H1 (cell line): ENCODE measurements around the gene CORO1A. TPM values are rescaled to one million over a fixed set of nuclear protein-coding genes. Genes with fewer than 3 reads are reported as not detected.

Experiments
- CTCF ChIA-PET: fragments of 300-600 bp; sonication (Branson Sonifier 250); formaldehyde crosslinking; loops from one replicate; lab custom pipeline; 2021; ENCODE audit not compliant: partially characterized antibody; lab: Charles Lee
- POLR2A ChIA-PET: fragments of 300-600 bp; sonication (Branson Sonifier 250); formaldehyde crosslinking; loops from one replicate; lab custom pipeline; 2021; ENCODE audit warnings: inconsistent platforms; ENCODE audit not compliant: partially characterized antibody; lab: Charles Lee
- DNase-seq, 2 experiments: peaks; one replicate each; pipeline versions ENCODE4 v3.0.0 to v3.0.0-alpha.2; 2010 to 2022; ENCODE audit warnings: low spot score in 2 of 2, low read depth in 1 of 2, mixed read lengths in 1 of 2
- FAIRE-seq: peaks from 2 replicates; lab custom pipeline; 2011; peaks lifted over from hg19 to GRCh38; lab: Jason Lieb, UNC
- H2AFZ ChIP-seq: 2 replicates; pipeline ENCODE4 v1.8.1; 2012; ENCODE audit warnings: low read length, inconsistent platforms
- H2AK5ac ChIP-seq: 2 replicates; pipeline ENCODE4 v1.6.1; 2013; ENCODE audit warnings: low read depth, low read length
- H2BK120ac ChIP-seq: replicated peaks from 2 replicates; pipeline ENCODE3; 2013; ENCODE audit warnings: low read depth, low read length, inconsistent platforms
- H2BK12ac ChIP-seq: 2 replicates; pipeline ENCODE4 v1.6.1; 2013; ENCODE audit warnings: low read depth, low read length
- H2BK15ac ChIP-seq: 2 replicates; pipeline ENCODE4 v1.6.1; 2013; ENCODE audit warnings: low read length
- H2BK20ac ChIP-seq: 2 replicates; pipeline ENCODE4 v1.6.1; 2013; ENCODE audit warnings: low read length
- H2BK5ac ChIP-seq: 2 replicates; pipeline ENCODE4 v1.6.1; 2013; ENCODE audit warnings: low read depth, low read length
- H3K14ac ChIP-seq: 2 replicates; pipeline ENCODE4 v1.6.1; 2013; ENCODE audit warnings: inconsistent platforms; ENCODE audit not compliant: insufficient read length
- H3K18ac ChIP-seq: 2 replicates; pipeline ENCODE4 v1.6.1; 2013; ENCODE audit warnings: low read length; ENCODE audit errors: extremely low read depth
- H3K23ac ChIP-seq: 2 replicates; pipeline ENCODE4 v1.6.1; 2013; ENCODE audit warnings: inconsistent platforms; ENCODE audit not compliant: insufficient read length
- H3K23me2 ChIP-seq: 2 replicates; pipeline ENCODE4 v1.6.1; 2013; ENCODE audit warnings: low read depth, low read length
- H3K27ac ChIP-seq: 2 replicates; pipeline ENCODE4 v1.6.1; 2011; ENCODE audit warnings: low read depth, low read length, inconsistent platforms
- H3K27me3 ChIP-seq, 4 experiments: replicated peaks in 1 of 4; 1 replicate in 1 of 4; 2 replicates in 3 of 4; pipeline versions ENCODE4 v1.6.1 to v1.8.1; 2011 to 2013; ENCODE audit warnings: low read length in 3 of 4, mild to moderate bottlenecking in 3 of 4, inconsistent platforms in 2 of 4, mixed read lengths in 2 of 4, moderate library complexity in 1 of 4; ENCODE audit not compliant: control insufficient read depth in 3 of 4, insufficient read depth in 3 of 4; ENCODE audit errors: extremely low read depth in 1 of 4
- H3K36me3 ChIP-seq, 4 experiments: 2 replicates each; pipeline versions ENCODE4 v1.6.1 to v1.8.1; 2011 to 2013; ENCODE audit warnings: mild to moderate bottlenecking in 4 of 4, low read length in 3 of 4, moderate library complexity in 2 of 4, control low read depth in 1 of 4, inconsistent platforms in 1 of 4; ENCODE audit not compliant: insufficient read depth in 4 of 4, control insufficient read depth in 2 of 4
- H3K4ac ChIP-seq: replicated peaks from 2 replicates; pipeline ENCODE3; 2013; ENCODE audit warnings: low read length, low read depth, mixed read lengths, inconsistent platforms; ENCODE audit not compliant: insufficient read length
- H3K4me1 ChIP-seq, 4 experiments: replicated peaks in 1 of 4; 1 replicate in 1 of 4; 2 replicates in 3 of 4; pipeline versions ENCODE4 v1.6.1 to v1.8.1; 2011 to 2013; ENCODE audit warnings: low read length in 3 of 4, inconsistent platforms in 2 of 4, mixed read lengths in 1 of 4; ENCODE audit not compliant: insufficient read depth in 4 of 4, control insufficient read depth in 3 of 4
- H3K4me2 ChIP-seq, 2 experiments: 2 replicates each; pipeline versions ENCODE4 v1.6.1 to v1.8.1; 2011 to 2013; ENCODE audit warnings: low read depth in 2 of 2, low read length in 2 of 2, control low read depth in 1 of 2, inconsistent platforms in 1 of 2, mild to moderate bottlenecking in 1 of 2; ENCODE audit not compliant: insufficient read depth in 1 of 2
- H3K4me3 ChIP-seq, 4 experiments: fragments of 200-600, 300-600 bp in 1 of 4; sonication (generic), shearing (Covaris generic), sonication (Bioruptor Twin) in 1 of 4; 2 replicates each; pipeline versions ENCODE4 v1.5.1 to v1.8.1; 2011 to 2016; ENCODE audit warnings: low read length in 4 of 4, low read depth in 3 of 4, control low read depth in 2 of 4, inconsistent platforms in 2 of 4, mild to moderate bottlenecking in 2 of 4, mixed read lengths in 1 of 4, moderate library complexity in 1 of 4; ENCODE audit not compliant: insufficient read depth in 2 of 4; ENCODE audit errors: extremely low read depth in 1 of 4
- H3K56ac ChIP-seq: replicated peaks from 2 replicates; pipeline ENCODE3; 2013; ENCODE audit warnings: low read depth, mild to moderate bottlenecking, mixed read lengths, low read length, inconsistent platforms; ENCODE audit not compliant: insufficient read length
- H3K79me1 ChIP-seq: 2 replicates; pipeline ENCODE4 v1.6.1; 2013; ENCODE audit warnings: low read depth, low read length, control low read depth
- H3K79me2 ChIP-seq, 2 experiments: 2 replicates each; pipeline versions ENCODE4 v1.6.1 to v1.8.1; 2012 to 2013; ENCODE audit warnings: low read length in 2 of 2, mild to moderate bottlenecking in 2 of 2, inconsistent platforms in 1 of 2; ENCODE audit not compliant: insufficient read depth in 2 of 2, control insufficient read depth in 1 of 2
- H3K9ac ChIP-seq, 4 experiments: replicated peaks in 1 of 4; 1 replicate in 1 of 4; 2 replicates in 3 of 4; pipeline versions ENCODE4 v1.6.1 to v1.8.1; 2011 to 2013; ENCODE audit warnings: low read depth in 3 of 4, low read length in 3 of 4, control low read depth in 2 of 4, mild to moderate bottlenecking in 2 of 4, moderate library complexity in 2 of 4, inconsistent platforms in 1 of 4; ENCODE audit errors: extremely low read depth in 1 of 4
- H3K9me3 ChIP-seq, 2 experiments: 2 replicates each; pipeline versions ENCODE4 v1.6.1 to v1.8.1; 2012 to 2013; ENCODE audit warnings: mild to moderate bottlenecking in 2 of 2, moderate library complexity in 2 of 2, control low read depth in 1 of 2, inconsistent platforms in 1 of 2, low read depth in 1 of 2, low read length in 1 of 2, mixed read lengths in 1 of 2; ENCODE audit not compliant: insufficient read depth in 2 of 2
- H4K20me1 ChIP-seq, 2 experiments: replicated peaks in 1 of 2; 2 replicates each; pipeline versions ENCODE3 to v1.8.1; 2011 to 2013; ENCODE audit warnings: inconsistent platforms in 2 of 2, low read length in 2 of 2, mild to moderate bottlenecking in 1 of 2; ENCODE audit not compliant: insufficient read depth in 2 of 2, control insufficient read depth in 1 of 2
- H4K5ac ChIP-seq: 2 replicates; pipeline ENCODE4 v1.6.1; 2013; ENCODE audit warnings: low read length, low read depth, mixed read lengths, inconsistent platforms; ENCODE audit not compliant: insufficient read length
- H4K8ac ChIP-seq: 2 replicates; pipeline ENCODE4 v1.8.0; 2013; ENCODE audit warnings: mild to moderate bottlenecking, moderate library complexity, low read length, inconsistent platforms; ENCODE audit not compliant: insufficient read depth; ENCODE audit errors: extremely low read depth
- H4K91ac ChIP-seq: replicated peaks from 2 replicates; pipeline ENCODE3; 2013; ENCODE audit warnings: low read length, mixed read lengths, inconsistent platforms; ENCODE audit not compliant: insufficient read length
- ASH2L ChIP-seq: fragments of 200-600, 300-600 bp; sonication (generic); IDR thresholded peaks from one replicate; pipeline ENCODE4 v1.7.1; 2017; ENCODE audit warnings: low read length
- CBX5 ChIP-seq: fragments of 300-800, 300-1000 bp; sonication (generic); IDR thresholded peaks from 2 replicates; pipeline ENCODE4 v1.7.1; 2016; ENCODE audit warnings: antibody characterized with exemption, low read length, low read depth
- CEBPB ChIP-seq: IDR thresholded peaks from 2 replicates; pipeline ENCODE4 v1.6.1; 2012; ENCODE audit warnings: low read depth, low read length
- CHD1 ChIP-seq: IDR thresholded peaks from 2 replicates; pipeline ENCODE4 v1.6.1; 2012; ENCODE audit warnings: low read depth, low read length, improper control_type of control experiment
- HDAC2 ChIP-seq, 2 experiments: fragments of 300-600 bp in 1 of 2; sonication (generic) in 1 of 2; IDR thresholded peaks; 2 replicates each; pipeline ENCODE4 v1.6.1; 2011 to 2012; ENCODE audit warnings: low read depth in 2 of 2, low read length in 2 of 2, mild to moderate bottlenecking in 2 of 2, moderate library complexity in 2 of 2, borderline replicate concordance in 1 of 2, inconsistent platforms in 1 of 2
- JUN ChIP-seq: IDR thresholded peaks from 2 replicates; pipeline ENCODE4 v1.6.1; 2011; ENCODE audit warnings: low read depth, mild to moderate bottlenecking, improper control_type of control experiment, low read length
- PHF8 ChIP-seq: fragments of 200-600 bp; sonication (generic); conservative IDR thresholded peaks from 2 replicates; pipeline ENCODE4 v1.7.1; 2012; ENCODE audit warnings: low read depth, mild to moderate bottlenecking, inconsistent platforms, low read length, moderate library complexity
- POU5F1 ChIP-seq: IDR thresholded peaks from 2 replicates; pipeline ENCODE4 v1.6.1; 2011; ENCODE audit warnings: low read depth, mild to moderate bottlenecking, low read length, moderate library complexity
- WGBS, 2 experiments: shearing (Covaris generic) in 1 of 2; methylation state at CpG; one replicate each; pipeline versions ENCODE4 v1.1.6 to v1.1.7; 2013 to 2015; ENCODE audit warnings: low lambda C conversion rate in 2 of 2, mixed read lengths in 2 of 2, inconsistent platforms in 1 of 2, low coverage in 1 of 2, missing lambda C conversion rate in 1 of 2; ENCODE audit not compliant: insufficient replicate concordance in 2 of 2, insufficient coverage in 1 of 2, insufficient read length in 1 of 2; ENCODE audit errors: extremely low coverage in 1 of 2, missing lambda C conversion rate in 1 of 2; 5-methylcytosine and 5-hydroxymethylcytosine counted together
- polyA plus RNA-seq, 7 experiments: library from polyadenylated mRNA; depleted of rRNA in 3 of 7; stranded (reverse) in 5 of 7; unstranded in 2 of 7; fragments of >200 nt in 5 of 7; fragments of 200-250 nt in 2 of 7; gene quantifications; 1 replicate in 5 of 7; 2 replicates in 1 of 7; 4 replicates in 1 of 7; pipeline versions ENCODE4 v1.2.1 to v1.2.3, GENCODE V29; 2011 to 2013; ENCODE audit warnings: missing spikeins in 2 of 7, mixed read lengths in 2 of 7
- total RNA-seq: library from RNA; stranded (reverse); fragmentation: NEBNext Ultra II Directional; extraction: Animal tissue kit (Norgen Biotek cat#: 25700); gene quantifications from 2 replicates; pipeline ENCODE4 v1.2.1, GENCODE V29; 2021
- TF ChIP-seq, protein P1 (sequence below), 3 experiments: IDR thresholded peaks; 1 replicate in 2 of 3; 2 replicates in 1 of 3; pipeline versions ENCODE4 v1.5.1 to v1.6.1; 2011; ENCODE audit warnings: low read length in 3 of 3, mild to moderate bottlenecking in 3 of 3, inconsistent platforms in 2 of 3, low read depth in 1 of 3, moderate library complexity in 1 of 3; ENCODE audit not compliant: insufficient read depth in 1 of 3; ENCODE audit errors: control extremely low read depth in 1 of 3

The CORO1A gene
- total and polyA plus RNA-seq, 2 of the 8 experiments (the other 6 are each of a cell fraction or from before 2014, with no cell fraction given) = 10.9 to 11.7 TPM

DNA sequence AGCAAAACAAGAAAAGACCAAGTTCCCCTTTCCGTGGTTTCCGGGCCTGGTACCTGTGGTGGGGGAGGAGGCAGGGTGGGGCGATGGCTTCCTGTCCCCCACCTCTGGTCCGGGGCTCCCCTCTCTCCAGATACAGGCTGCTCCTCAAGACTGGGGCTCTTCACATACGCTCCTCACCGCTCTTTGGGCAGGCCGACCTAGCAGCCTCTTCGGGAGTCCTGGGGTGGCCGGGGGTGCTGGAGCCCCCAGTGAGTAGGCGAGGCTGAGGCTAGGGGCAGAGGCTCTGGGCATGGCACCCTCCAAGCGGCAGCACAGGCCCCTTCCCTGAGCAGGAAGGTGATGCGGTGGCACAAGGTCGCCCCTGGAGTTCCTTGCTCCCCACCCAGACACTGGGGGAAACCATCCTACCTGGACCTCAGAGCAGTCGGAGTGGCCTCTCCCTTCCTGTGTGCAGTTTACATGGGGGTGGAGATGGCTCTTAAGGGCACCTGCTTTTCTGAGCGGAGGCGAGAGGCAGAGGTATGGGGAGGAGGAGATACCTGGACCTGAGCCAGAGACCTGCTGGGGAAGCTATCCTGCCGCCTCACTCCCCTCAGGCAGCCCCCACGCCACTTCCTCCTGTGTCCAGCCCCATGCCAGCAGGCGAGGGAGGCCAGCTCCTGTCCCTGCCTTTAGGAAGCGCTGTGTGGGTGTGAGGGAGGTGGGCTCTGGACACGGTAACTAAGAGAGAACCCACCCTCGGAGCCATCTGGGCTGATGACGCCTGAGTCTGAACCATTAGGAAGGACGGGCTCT lies 891 bp downstream of the CORO1A start:
- Histone ChIP-seq H2BK120ac (no peak overlapping the region), H2BK15ac (peak overlapping the region; percentile 98), H3K4me1 (peaks cover 0 to 12% (median 4%) of the 10 kb centered on the region in 4 experiments; a peak in 4 of 7 replicates), H3K18ac (no peak overlapping the region; the same call in 1 of the 2 replicates), H3K4me3 (peak overlapping the region in 2 of 4 experiments; percentile 52 to 69; a peak in 2 of 8 replicates), H3K36me3 (no peaks in the 10 kb centered on the region), H4K20me1 (peaks cover 8 to 9% of the 10 kb centered on the region in 2 experiments), H3K23me2 (peaks cover 10% of the 10 kb centered on the region; the same call in 1 of the 2 replicates), H3K27ac (no peak overlapping the region), H4K8ac (no peak overlapping the region; the same call in 1 of the 2 replicates), H2BK12ac (no peak overlapping the region), H3K14ac (no peak overlapping the region), H3K9me3 (no peaks in the 10 kb centered on the region), H3K79me1 (no peaks in the 10 kb centered on the region), H4K5ac (no peak overlapping the region), H4K91ac (no peak overlapping the region), H3K23ac (no peak overlapping the region), H3K4me2 (peak overlapping the region; percentile 56 to 87), H2BK5ac (peak overlapping the region; percentile 35; the same call in 1 of the 2 replicates), H2AFZ (no peak overlapping the region), H3K4ac (no peak overlapping the region), H2AK5ac (peak overlapping the region; percentile 53; the same call in 1 of the 2 replicates), H3K27me3 (peaks cover 0 to 22% (median 12%) of the 10 kb centered on the region in 4 experiments; a peak in 4 of 7 replicates), H3K56ac (no peak overlapping the region), H3K9ac (no peak overlapping the region), H3K79me2 (no peaks in the 10 kb centered on the region), H2BK20ac (no peak overlapping the region)
- 70% methylated on average over 20 of the region's 24 CpGs; no CpG with 5 or more reads in 1 of the 2 experiments for WGBS, 2 experiments
- DNase-seq (peak in 1 of 2 experiments; percentile 46), FAIRE-seq (no peak)
- ChIA-PET POLR2A (interaction anchor here (0.6 to 1.2 kb wide), 2 partner anchors 12 to 503 kb away, joined by 3 read pairs; no protein-coding TSS in a partner anchor), CTCF (interaction anchor here (1.0 to 4.4 kb wide), 2 partner anchors 72 to 444 kb away, joined by 3 to 21 read pairs; partner anchors contain the start of gene GDPD3)
- no peak for TF ChIP-seq HDAC2 (IDR thresholded peaks at IDR 0.05; ENCODE audit: borderline replicate concordance in 1 of 2, low read depth in 2 of 2, low read length in 2 of 2)
- TF ChIP-seq ASH2L = no peak
- no peak for TF ChIP-seq POU5F1
- no peak for TF ChIP-seq CBX5
- TF ChIP-seq CEBPB = no peak
- TF ChIP-seq CHD1 = no peak
- no peak for TF ChIP-seq JUN
- no peak for TF ChIP-seq PHF8
- TF ChIP-seq, protein P1, sequence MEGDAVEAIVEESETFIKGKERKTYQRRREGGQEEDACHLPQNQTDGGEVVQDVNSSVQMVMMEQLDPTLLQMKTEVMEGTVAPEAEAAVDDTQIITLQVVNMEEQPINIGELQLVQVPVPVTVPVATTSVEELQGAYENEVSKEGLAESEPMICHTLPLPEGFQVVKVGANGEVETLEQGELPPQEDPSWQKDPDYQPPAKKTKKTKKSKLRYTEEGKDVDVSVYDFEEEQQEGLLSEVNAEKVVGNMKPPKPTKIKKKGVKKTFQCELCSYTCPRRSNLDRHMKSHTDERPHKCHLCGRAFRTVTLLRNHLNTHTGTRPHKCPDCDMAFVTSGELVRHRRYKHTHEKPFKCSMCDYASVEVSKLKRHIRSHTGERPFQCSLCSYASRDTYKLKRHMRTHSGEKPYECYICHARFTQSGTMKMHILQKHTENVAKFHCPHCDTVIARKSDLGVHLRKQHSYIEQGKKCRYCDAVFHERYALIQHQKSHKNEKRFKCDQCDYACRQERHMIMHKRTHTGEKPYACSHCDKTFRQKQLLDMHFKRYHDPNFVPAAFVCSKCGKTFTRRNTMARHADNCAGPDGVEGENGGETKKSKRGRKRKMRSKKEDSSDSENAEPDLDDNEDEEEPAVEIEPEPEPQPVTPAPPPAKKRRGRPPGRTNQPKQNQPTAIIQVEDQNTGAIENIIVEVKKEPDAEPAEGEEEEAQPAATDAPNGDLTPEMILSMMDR (IDR thresholded peaks at IDR 0.05; ENCODE audit: control extremely low read depth in 1 of 3, insufficient read depth in 1 of 3, low read depth in 1 of 3, low read length in 3 of 3) = no peak
